Stimulated activated CD4-positive, alpha-beta T cell treated with anti-CD3 and anti-CD28 coated beads, Interleukin-1b, Interleukin-23, amount 100 ng/mL, for 4 hours (primary cell): ENCODE data around the gene KIF23.
A peak's percentile ranks its signal among the peaks of the same experiment; 100 is the strongest.

Source experiments
- DNase-seq, 2 donors: peaks; one replicate each; pipeline ENCODE4 v3.0.0-alpha.2; 2020; ENCODE audit warnings: low read depth in 2 of 2

The KIF23 gene

GRCh38 chr15:69465253-69465652, 51.1 kb downstream of the KIF23 start:
- no peak for DNase-seq

- DNase-seq = no peak
These were observed 52.6 kb downstream of the KIF23 start for GRCh38 chr15:69466733-69467132.

GRCh38 chr15:69467636-69468035, 53.5 kb downstream of the KIF23 start:
- DNase-seq = no peak

GRCh38 chr15:69468241-69469121, 54.3 kb downstream of the KIF23 start:
- DNase-seq = peak; percentile 55 to 72

GRCh38 chr15:69469467-69470201, 55.5 kb downstream of the KIF23 start:
- DNase-seq = no peak

GRCh38 chr15:69472046-69472445, 57.9 kb downstream of the KIF23 start:
- DNase-seq = no peak

GRCh38 chr15:69472562-69472961, 58.4 kb downstream of the KIF23 start:
- no peak for DNase-seq

GRCh38 chr15:69474291-69474690, 60.1 kb downstream of the KIF23 start:
- DNase-seq = no peak

GRCh38 chr15:69474846-69475455, 60.8 kb downstream of the KIF23 start:
- no peak for DNase-seq

- DNase-seq = peak; percentile 69 to 76
These were observed 61.7 kb downstream of the KIF23 start for GRCh38 chr15:69475769-69476358.

GRCh38 chr15:69476704-69477473, 62.7 kb downstream of the KIF23 start:
- no peak for DNase-seq

- DNase-seq = peak; percentile 50 to 51
These were observed 64.2 kb downstream of the KIF23 start for GRCh38 chr15:69478259-69478781.

- DNase-seq = no peak
These were observed 64.9 kb downstream of the KIF23 start for GRCh38 chr15:69479081-69479480.

- DNase-seq = no peak
These were observed 65.8 kb downstream of the KIF23 start for GRCh38 chr15:69479971-69480370.

GRCh38 chr15:69480932-69481331, 66.8 kb downstream of the KIF23 start:
- DNase-seq = no peak

- DNase-seq = no peak
These were observed 68.6 kb downstream of the KIF23 start for GRCh38 chr15:69482686-69483256.

GRCh38 chr15:69484837-69485236, 70.7 kb downstream of the KIF23 start:
- DNase-seq = no peak

- no peak for DNase-seq
These were observed 72.4 kb downstream of the KIF23 start for GRCh38 chr15:69486481-69487110.

- no peak for DNase-seq
These were observed 75.0 kb downstream of the KIF23 start for GRCh38 chr15:69489073-69489571.
